ENCODE results near the gene PHLPP1. TPM values are rescaled to one million over a fixed set of nuclear protein-coding genes. Genes with fewer than 3 reads are reported as not detected.

PHLPP1 gene
- total RNA-seq, 1 donor = 7.2 TPM

DNA sequence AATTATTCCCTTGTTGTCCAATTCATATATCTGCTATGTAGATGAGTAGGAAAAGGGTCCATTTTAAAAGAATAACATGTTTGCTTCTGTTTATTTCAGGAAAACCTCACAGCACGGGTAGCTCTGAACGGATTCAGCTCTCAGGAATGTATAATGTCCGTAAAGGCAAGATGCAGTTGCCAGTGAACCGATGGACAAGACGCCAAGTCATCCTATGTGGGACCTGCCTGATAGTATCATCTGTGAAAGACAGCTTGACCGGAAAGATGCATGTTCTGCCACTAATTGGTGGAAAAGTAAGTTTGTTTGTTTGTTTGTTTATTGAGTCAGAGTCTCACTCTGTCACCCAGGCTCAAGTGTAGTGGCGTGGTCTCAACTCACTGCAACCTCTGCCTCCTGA lies 114.6 kb downstream of the PHLPP1 start:
- TF ChIP-seq CTCF (IDR thresholded peaks at IDR 0.05; ENCODE audit: insufficient read depth, low read length) = no peak
- DNase-seq (ENCODE audit: low read depth) = no peak
- no peak overlapping the region for H3K4me3 ChIP-seq (ENCODE audit: low read depth, low read length)

- DNase-seq (ENCODE audit: low read depth) = no peak
- no peak overlapping the region for H3K4me3 ChIP-seq (ENCODE audit: low read depth, low read length)
- TF ChIP-seq CTCF (IDR thresholded peaks at IDR 0.05; ENCODE audit: insufficient read depth, low read length) = no peak
Measured at GRCh38 chr18:62832282-62832681, 116.9 kb downstream of the PHLPP1 start.

DNA sequence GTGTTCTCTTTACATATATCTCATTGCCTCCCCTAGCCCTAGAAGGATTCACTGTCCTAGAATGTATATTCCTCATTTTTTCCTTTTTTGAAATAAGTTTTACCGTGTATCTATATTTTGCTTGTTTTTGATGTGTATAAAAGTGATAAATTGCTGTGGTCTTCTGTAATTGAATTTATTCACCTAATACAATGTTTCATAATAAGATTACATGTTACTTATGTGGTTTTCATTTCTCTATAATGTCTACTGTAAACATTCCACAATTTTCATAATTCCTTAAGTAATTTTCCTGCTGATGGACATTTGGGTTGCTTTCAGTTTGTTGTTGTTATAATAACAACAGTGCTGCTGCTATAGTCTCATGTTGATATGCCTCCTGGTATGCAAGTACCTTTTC lies 118.2 kb downstream of the PHLPP1 start:
- TF ChIP-seq CTCF (IDR thresholded peaks at IDR 0.05; ENCODE audit: insufficient read depth, low read length) = no peak
- no peak for DNase-seq (ENCODE audit: low read depth)
- H3K4me3 ChIP-seq (ENCODE audit: low read depth, low read length) = no peak overlapping the region

DNA sequence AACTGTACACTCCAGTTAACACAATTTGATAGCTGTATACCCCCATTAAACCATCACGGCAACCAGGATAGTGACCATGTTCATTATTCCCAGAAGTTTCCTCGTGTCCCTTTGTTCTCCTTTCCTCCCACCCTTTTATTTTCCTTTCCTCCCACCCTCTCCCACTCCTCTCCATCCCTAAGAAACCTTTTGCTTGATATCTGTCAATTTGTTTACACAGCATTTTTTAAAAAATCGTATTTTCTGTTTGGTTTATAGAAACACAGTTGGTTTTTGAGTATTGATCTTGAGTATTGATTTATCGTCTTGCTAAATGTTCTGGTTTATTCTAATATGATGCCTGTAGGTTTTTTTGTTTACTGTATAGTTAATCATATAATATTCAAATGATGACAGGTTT lies 119.4 kb downstream of the PHLPP1 start:
- no peak for TF ChIP-seq CTCF (IDR thresholded peaks at IDR 0.05; ENCODE audit: insufficient read depth, low read length)
- no peak for DNase-seq (ENCODE audit: low read depth)
- H3K4me3 ChIP-seq (ENCODE audit: low read depth, low read length) = no peak overlapping the region

GRCh38 chr18:62837011-62837410 lies 121.7 kb downstream of the PHLPP1 start:
- no peak for DNase-seq (ENCODE audit: low read depth)
- H3K4me3 ChIP-seq (ENCODE audit: low read depth, low read length) = no peak overlapping the region
- no peak for TF ChIP-seq CTCF (IDR thresholded peaks at IDR 0.05; ENCODE audit: insufficient read depth, low read length)

DNA sequence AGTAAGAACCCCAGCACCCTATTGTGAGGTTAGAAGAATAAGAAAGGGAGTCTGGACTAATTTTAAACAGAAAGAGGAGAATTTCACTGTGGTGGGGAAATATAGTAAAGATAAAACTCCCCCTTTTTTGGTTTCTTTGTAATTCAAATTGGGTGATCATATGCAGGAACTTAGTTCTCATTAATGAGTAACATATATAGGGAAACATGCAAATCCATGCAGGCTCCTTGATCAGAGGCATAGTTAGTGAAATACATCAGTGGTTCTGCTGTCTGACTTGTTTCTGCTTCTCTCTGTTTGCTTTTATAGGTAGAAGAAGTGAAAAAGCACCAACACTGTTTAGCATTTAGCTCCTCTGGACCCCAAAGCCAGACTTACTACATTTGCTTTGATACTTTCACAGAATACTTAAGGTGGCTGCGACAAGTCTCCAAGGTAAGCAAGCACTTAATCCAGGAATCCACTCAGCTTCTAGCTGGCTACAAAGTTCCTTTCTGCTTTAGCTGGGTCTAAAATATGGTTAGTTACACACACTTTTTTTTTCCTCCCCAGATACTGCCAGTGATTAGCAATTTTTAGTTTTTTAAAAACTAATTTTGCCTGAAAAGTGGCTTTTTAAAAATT lies 123.2 kb downstream of the PHLPP1 start:
- TF ChIP-seq CTCF (IDR thresholded peaks at IDR 0.05; ENCODE audit: insufficient read depth, low read length) = no peak

More for the DNA sequence above, 123.2 kb downstream of the PHLPP1 start:
- DNase-seq (ENCODE audit: low read depth) = no peak
- H3K4me3 ChIP-seq (ENCODE audit: low read depth, low read length) = no peak overlapping the region
